Ovary (tissue), 9 donors: Measurements from ENCODE around the gene ASF1B. TPM values are rescaled to one million over a fixed set of nuclear protein-coding genes. Genes with fewer than 3 reads are reported as not detected.

Experiments used
- DNase-seq, 5 donors: peaks; one replicate each; pipeline ENCODE4 v3.0.0-alpha.2; 2019 to 2020
- H3K27ac ChIP-seq, 2 donors: fragments of 200-600 bp; one replicate each; pipeline versions ENCODE4 v1.5.1 to v1.8.0; 2019 to 2022
- H3K27me3 ChIP-seq: fragments of 200-600 bp; one replicate; pipeline ENCODE4 v1.8.0; 2022
- H3K36me3 ChIP-seq: fragments of 200-600 bp; sonication (generic); one replicate; pipeline ENCODE4 v1.5.1; 2019
- H3K4me1 ChIP-seq: one replicate; pipeline ENCODE4 v1.8.1; 2013; ENCODE audit warnings: mild to moderate bottlenecking, moderate library complexity; ENCODE audit not compliant: insufficient read depth
- H3K4me3 ChIP-seq: fragments of 200-600 bp; sonication (generic); one replicate; pipeline ENCODE4 v1.5.1; 2017
- H3K9me3 ChIP-seq, 2 donors: fragments of 200-600 bp in 1 of 2; sonication (generic) in 1 of 2; one replicate each; pipeline versions ENCODE4 v1.5.1 to v1.8.1; 2013 to 2019; ENCODE audit warnings: mild to moderate bottlenecking in 1 of 2, moderate library complexity in 1 of 2
- CTCF ChIP-seq, 3 donors: fragments of 450-650 bp in 2 of 3; fragments of 200-600 bp in 1 of 3; IDR thresholded peaks; one replicate each; pipeline versions ENCODE4 v1.5.1 to v1.8.0; 2016 to 2022; ENCODE audit warnings: antibody characterized with exemption in 3 of 3, mild to moderate bottlenecking in 1 of 3
- EP300 ChIP-seq: sonication (generic); formaldehyde crosslinking; IDR thresholded peaks from one replicate; pipeline ENCODE4 v1.6.1; 2017; ENCODE audit warnings: antibody characterized with exemption
- POLR2A ChIP-seq: fragments of 450-650 bp; IDR thresholded peaks from one replicate; pipeline ENCODE4 v1.6.1; 2017; ENCODE audit warnings: antibody characterized with exemption, mild to moderate bottlenecking, moderate library complexity
- WGBS, 3 donors: extraction: QIAGEN DNeasy Blood & Tissue Kit in 1 of 3; methylation state at CpG; one replicate each; pipeline versions ENCODE4 v1.1.5 to v1.1.7; 2013 to 2017; 5-methylcytosine and 5-hydroxymethylcytosine counted together
- intact Hi-C, 4 donors: fragments of 100-400 bp; cut with DNase I; formaldehyde crosslinking; loops; one replicate each; pipeline versions ENCODE4 v1.11.0 to v1.15.1; 2022 to 2023
- polyA plus RNA-seq, 2 donors: library from polyadenylated mRNA; stranded (reverse); fragments of 200-250 nt in 1 of 2; fragments of 350-450 nt in 1 of 2; fragmentation: Illumina TruSeq in 1 of 2; extraction: RNeasy Lipid Tissue Mini Kit (QIAGEN cat#74804) in 1 of 2; gene quantifications; one replicate each; pipeline ENCODE4 v1.2.3, GENCODE V29; 2013 to 2014
- total RNA-seq, 7 donors: library from RNA; depleted of rRNA in 2 of 7; stranded (reverse); fragments of >200 nt in 2 of 7; fragmentation: NEBNext Ultra II Directional in 3 of 7; extraction: Animal tissue kit (Norgen Biotek cat#: 25700) in 3 of 7; gene quantifications; one replicate each; pipeline versions ENCODE4 v1.1.0 to v1.2.4, GENCODE V29; 2016 to 2023
- donor health status: DM: no; HTN: no; CAD: no; lungs with moderate emphysema.
- donor health status: DM: no; HTN: no; CAD: no.
- donor health status: Bipolar disorder and iron deficiency.
- donor health status: DM: yes; HTN: yes; CAD: no.
- donor health status: DM: no; HTN: no; CAD: no.
- donor health status: DM: yes; HTN: yes; CAD: no.

The ASF1B gene
- total and polyA plus RNA-seq, 9 donors = 0.12 to 4.9 (median 1.0) TPM

GRCh38 chr19:14135985-14136508 is 342 bp downstream of the ASF1B start:
- WGBS, 3 donors = 0 to 2% (median 1%) methylated on average over 21 to 38 of the region's 38 CpGs

GRCh38 chr19:14135355-14135754 is 1.0 kb downstream of the ASF1B start:
- TF ChIP-seq POLR2A (no peak), CTCF (IDR thresholded peaks at IDR 0.05) (no peak), EP300 (no peak)
- H3K36me3 ChIP-seq = no peaks in the 10 kb centered on the region
- H3K4me1 ChIP-seq = no peaks in the 10 kb centered on the region
- no peak overlapping the region for H3K27ac ChIP-seq
- WGBS, 3 donors = 24 to 37% (median 29%) methylated on average over 6 of the region's 6 CpGs
- H3K9me3 ChIP-seq = no peaks in the 10 kb centered on the region
- intact Hi-C loops = loop anchor here in 3 of 4 donors (5.0 to 10.0 kb wide), 2 partner anchors 51 to 63 kb away; partner anchors contain the start of genes MISP3 (in 2 of the 3) and C19orf67 (in 1 of the 3)
- H3K27me3 ChIP-seq = no peaks in the 10 kb centered on the region
- no peak for DNase-seq
- no peak overlapping the region for H3K4me3 ChIP-seq

More at GRCh38 chr19:14135985-14136508, 342 bp downstream of the ASF1B start:
- H3K4me3 ChIP-seq = peak overlapping the region; percentile 44
- no peaks in the 10 kb centered on the region for H3K9me3 ChIP-seq
- intact Hi-C loops = loop anchor here in 3 of 4 donors (5.0 to 10.0 kb wide), 2 partner anchors 51 to 64 kb away; partner anchors contain the start of genes MISP3 (in 2 of the 3) and C19orf67 (in 1 of the 3)
- no peaks in the 10 kb centered on the region for H3K36me3 ChIP-seq
- DNase-seq = peak in 2 of 5 donors; percentile 39 to 63
- no peaks in the 10 kb centered on the region for H3K27me3 ChIP-seq
- no peaks in the 10 kb centered on the region for H3K4me1 ChIP-seq
- H3K27ac ChIP-seq = peak overlapping the region in 1 of 2 donors; percentile 38
- no peak for TF ChIP-seq EP300
- no peak for TF ChIP-seq POLR2A
- TF ChIP-seq CTCF (IDR thresholded peaks at IDR 0.05) = no peak

GRCh38 chr19:14127929-14128509 is 8.4 kb downstream of the ASF1B start:
- intact Hi-C loops = no loop called here
- no peak for DNase-seq

GRCh38 chr19:14127176-14127575 is 9.2 kb downstream of the ASF1B start:
- Histone ChIP-seq H3K9me3 (no peaks in the 10 kb centered on the region), H3K36me3 (no peaks in the 10 kb centered on the region), H3K4me3 (no peak overlapping the region), H3K27ac (no peak overlapping the region), H3K4me1 (peaks cover 3% of the 10 kb centered on the region), H3K27me3 (no peaks in the 10 kb centered on the region)
- intact Hi-C loops = no loop called here
- TF ChIP-seq POLR2A (no peak), CTCF (IDR thresholded peaks at IDR 0.05) (no peak), EP300 (no peak)
- DNase-seq = no peak
- WGBS, 3 donors = 76 to 84% (median 78%) methylated on average over 8 of the region's 8 CpGs

More at GRCh38 chr19:14127929-14128509, 8.4 kb downstream of the ASF1B start:
- Histone ChIP-seq H3K4me3 (no peak overlapping the region), H3K4me1 (peaks cover 3% of the 10 kb centered on the region), H3K27me3 (no peaks in the 10 kb centered on the region), H3K9me3 (no peaks in the 10 kb centered on the region), H3K27ac (no peak overlapping the region), H3K36me3 (no peaks in the 10 kb centered on the region)
- WGBS, 3 donors = 56 to 78% (median 68%) methylated on average over 4 of the region's 4 CpGs
- no peak for TF ChIP-seq CTCF (IDR thresholded peaks at IDR 0.05)
- no peak for TF ChIP-seq POLR2A
- no peak for TF ChIP-seq EP300
